ENCODE results near the gene PRELP. TPM values are rescaled to one million over a fixed set of nuclear protein-coding genes. Genes with fewer than 3 reads are reported as not detected.

PRELP gene
- total RNA-seq, 1 experiment from 2014 or later: not detected

- no peak for DNase-seq (ENCODE audit: low read depth, low spot score)
- no peak for ATAC-seq
- Histone ChIP-seq H3K27me3 (ENCODE audit: control insufficient read depth, insufficient read depth, low read length) (peaks cover 26% of the 10 kb centered on the region), H3K4me3 (ENCODE audit: low read depth in 2 of 2, low read length in 2 of 2) (no peak overlapping the region), H3K27ac (ENCODE audit: low read length) (no peak overlapping the region), H3K9me3 (ENCODE audit: control insufficient read depth, insufficient read depth, low read depth, low read length) (no peaks in the 10 kb centered on the region), H3K36me3 (ENCODE audit: control insufficient read depth, insufficient read depth, low read length) (no peaks in the 10 kb centered on the region), H3K4me1 (ENCODE audit: control insufficient read depth, insufficient read depth, low read length) (no peaks in the 10 kb centered on the region)
- no TSS peak for BruUV-seq (replicated peaks)
- ChIA-PET POLR2A (no interaction called here), CTCF (interaction anchor here (1.2 kb wide), 1 partner anchor 206 kb away, joined by 3 read pairs; no protein-coding TSS in a partner anchor)
- no peak for TF ChIP-seq POLR2AphosphoS5 (IDR thresholded peaks at IDR 0.05; ENCODE audit: low read depth, low read length)
- no peak for TF ChIP-seq TCF7L2 (IDR thresholded peaks at IDR 0.05; ENCODE audit: low read depth, low read length)
- TF ChIP-seq SIN3A (IDR thresholded peaks at IDR 0.05; ENCODE audit: borderline replicate concordance, insufficient read depth, low read depth, low read length): no peak
- TF ChIP-seq CTCF (IDR thresholded peaks at IDR 0.05): no peak
- TF ChIP-seq REST (IDR thresholded peaks at IDR 0.05; ENCODE audit: insufficient read depth in 1 of 2, low read depth in 2 of 2, low read length in 1 of 2): no peak
- in situ Hi-C loops (cut with HindIII; ENCODE audit: low pct_unique_long_range_greater_than_20kb, low sequenced_read_pairs) (no loop called here), intact Hi-C loops (cut with micrococcal nuclease; ENCODE audit: unreplicated experiment) (no loop called here)
Measured at GRCh38 chr1:203473781-203474305, 1.8 kb upstream of the PRELP start.

GRCh38 chr1:203476216-203476814, 709 bp downstream of the PRELP start:
- Histone ChIP-seq H3K36me3 (ENCODE audit: control insufficient read depth, insufficient read depth, low read length) (no peaks in the 10 kb centered on the region), H3K27me3 (ENCODE audit: control insufficient read depth, insufficient read depth, low read length) (peaks cover 28% of the 10 kb centered on the region), H3K27ac (ENCODE audit: low read length) (no peak overlapping the region), H3K9me3 (ENCODE audit: control insufficient read depth, insufficient read depth, low read depth, low read length) (no peaks in the 10 kb centered on the region), H3K4me1 (ENCODE audit: control insufficient read depth, insufficient read depth, low read length) (no peaks in the 10 kb centered on the region), H3K4me3 (ENCODE audit: low read depth in 2 of 2, low read length in 2 of 2) (no peak overlapping the region)
- intact Hi-C loops (cut with micrococcal nuclease; ENCODE audit: unreplicated experiment): no loop called here
- ChIA-PET POLR2A (interaction anchor here (0.6 kb wide), 1 partner anchor 138 kb away, joined by 10 read pairs; no protein-coding TSS in a partner anchor), CTCF (interaction anchor here (1.5 kb wide), 1 partner anchor 12 kb away, joined by 4 read pairs; no protein-coding TSS in a partner anchor)
- in situ Hi-C loops (cut with HindIII; ENCODE audit: low pct_unique_long_range_greater_than_20kb, low sequenced_read_pairs): no loop called here
- no TSS peak for BruUV-seq (replicated peaks)
- no peak for TF ChIP-seq REST (IDR thresholded peaks at IDR 0.05; ENCODE audit: insufficient read depth in 1 of 2, low read depth in 2 of 2, low read length in 1 of 2)
- TF ChIP-seq CTCF (IDR thresholded peaks at IDR 0.05): no peak
- no peak for TF ChIP-seq SIN3A (IDR thresholded peaks at IDR 0.05; ENCODE audit: borderline replicate concordance, insufficient read depth, low read depth, low read length)
- TF ChIP-seq TCF7L2 (IDR thresholded peaks at IDR 0.05; ENCODE audit: low read depth, low read length): no peak
- no peak for TF ChIP-seq POLR2AphosphoS5 (IDR thresholded peaks at IDR 0.05; ENCODE audit: low read depth, low read length)
- ATAC-seq (no peak), DNase-seq (ENCODE audit: low read depth, low spot score) (no peak)
